Thyroid gland (tissue), 4 donors: ENCODE measurements around the gene ATP6V0A4.

Experiments used
- CTCF ChIP-seq, 6 experiments: fragments of 200-600 bp in 3 of 6; fragments of 450-650 bp in 3 of 6; sonication (generic) in 3 of 6; IDR thresholded peaks; one replicate each; pipeline ENCODE4 v1.5.1; 2016 to 2019; ENCODE audit warnings: antibody characterized with exemption in 6 of 6, mild to moderate bottlenecking in 2 of 6, inconsistent platforms in 1 of 6, moderate library complexity in 1 of 6
- POLR2A ChIP-seq, 2 donors: fragments of 450-650 bp; IDR thresholded peaks; one replicate each; pipeline ENCODE4 v1.6.1; 2017; ENCODE audit warnings: antibody characterized with exemption in 2 of 2, mild to moderate bottlenecking in 2 of 2, moderate library complexity in 1 of 2

- TF ChIP-seq CTCF (IDR thresholded peaks at IDR 0.05) (no peak), POLR2A (IDR thresholded peaks at IDR 0.05) (no peak)
These were observed 129.1 kb downstream of the ATP6V0A4 start for GRCh38 chr7:138668946-138669345.
